NCI-H226 (cell line): ENCODE results near the gene MPV17L2.

Experiments used
- DNase-seq: peaks from one replicate; pipeline ENCODE4 v3.0.0-alpha.2; 2015

The MPV17L2 gene

DNA sequence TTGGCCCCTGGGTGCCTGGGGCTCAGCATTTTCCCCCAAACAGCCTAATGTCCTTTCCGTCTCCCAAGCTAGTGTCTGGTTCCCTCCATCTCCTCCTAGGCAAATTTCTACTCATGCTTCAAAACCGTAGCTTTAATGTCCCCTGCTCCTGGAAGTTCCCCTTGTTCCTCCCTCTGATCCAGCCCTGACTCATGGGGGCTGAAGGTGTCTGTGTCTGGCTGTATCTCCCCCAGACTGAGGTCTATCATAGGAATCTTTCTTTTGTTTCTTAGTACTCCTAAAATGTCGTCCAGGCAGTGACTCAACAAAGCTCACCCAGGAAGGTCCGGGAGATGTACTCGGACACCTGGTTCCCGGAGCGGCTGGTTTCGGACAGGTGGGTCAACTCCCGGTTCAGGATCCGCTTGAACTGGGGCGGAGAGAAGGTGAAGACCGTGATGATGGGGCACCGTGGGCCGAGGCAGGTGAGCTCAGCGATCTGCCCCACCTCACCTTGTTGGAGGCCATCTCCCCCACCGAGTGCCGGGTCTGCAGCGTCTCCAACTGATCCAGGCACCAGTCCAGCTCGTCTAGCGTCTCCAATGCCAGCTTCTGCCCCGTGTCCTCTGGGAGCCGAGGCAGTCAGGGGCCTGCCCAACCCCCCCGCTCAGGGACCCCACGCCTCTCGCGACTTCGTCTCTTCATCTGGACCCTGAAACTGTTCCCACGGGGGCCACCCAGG is 27.1 kb downstream of the MPV17L2 start:
- no peak for DNase-seq

DNA sequence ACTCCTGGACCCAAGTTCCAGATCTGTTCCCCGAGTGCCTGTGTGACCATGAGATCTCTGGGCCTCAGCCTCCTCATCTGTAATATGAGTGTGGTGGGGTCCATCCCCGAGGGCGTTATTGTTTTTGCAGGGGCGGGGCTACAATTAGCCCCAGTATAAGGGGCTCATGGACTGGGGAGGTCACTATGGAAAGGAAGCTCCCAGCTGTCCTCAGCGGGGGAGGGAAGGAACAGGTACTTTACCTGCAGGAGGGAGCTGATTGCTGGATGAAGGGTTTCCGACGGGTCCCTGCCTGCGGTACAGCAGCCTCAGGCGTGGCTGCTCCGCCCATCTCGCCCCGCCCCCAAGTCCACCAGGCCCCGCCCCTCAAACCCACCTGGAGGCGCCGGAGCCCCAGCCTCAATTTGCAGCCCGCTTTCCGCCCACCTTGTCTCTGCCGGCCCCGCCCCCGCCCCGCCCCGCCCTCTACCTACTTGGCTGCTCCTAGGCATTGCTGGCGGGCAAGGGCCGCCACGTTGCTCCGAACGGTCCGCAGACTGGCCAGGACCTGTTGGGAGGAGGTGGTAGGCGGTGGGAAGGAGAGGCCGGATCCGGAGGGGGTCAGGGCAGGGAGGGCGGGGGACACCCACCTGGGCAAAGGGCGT is 27.7 kb downstream of the MPV17L2 start:
- DNase-seq: no peak

DNA sequence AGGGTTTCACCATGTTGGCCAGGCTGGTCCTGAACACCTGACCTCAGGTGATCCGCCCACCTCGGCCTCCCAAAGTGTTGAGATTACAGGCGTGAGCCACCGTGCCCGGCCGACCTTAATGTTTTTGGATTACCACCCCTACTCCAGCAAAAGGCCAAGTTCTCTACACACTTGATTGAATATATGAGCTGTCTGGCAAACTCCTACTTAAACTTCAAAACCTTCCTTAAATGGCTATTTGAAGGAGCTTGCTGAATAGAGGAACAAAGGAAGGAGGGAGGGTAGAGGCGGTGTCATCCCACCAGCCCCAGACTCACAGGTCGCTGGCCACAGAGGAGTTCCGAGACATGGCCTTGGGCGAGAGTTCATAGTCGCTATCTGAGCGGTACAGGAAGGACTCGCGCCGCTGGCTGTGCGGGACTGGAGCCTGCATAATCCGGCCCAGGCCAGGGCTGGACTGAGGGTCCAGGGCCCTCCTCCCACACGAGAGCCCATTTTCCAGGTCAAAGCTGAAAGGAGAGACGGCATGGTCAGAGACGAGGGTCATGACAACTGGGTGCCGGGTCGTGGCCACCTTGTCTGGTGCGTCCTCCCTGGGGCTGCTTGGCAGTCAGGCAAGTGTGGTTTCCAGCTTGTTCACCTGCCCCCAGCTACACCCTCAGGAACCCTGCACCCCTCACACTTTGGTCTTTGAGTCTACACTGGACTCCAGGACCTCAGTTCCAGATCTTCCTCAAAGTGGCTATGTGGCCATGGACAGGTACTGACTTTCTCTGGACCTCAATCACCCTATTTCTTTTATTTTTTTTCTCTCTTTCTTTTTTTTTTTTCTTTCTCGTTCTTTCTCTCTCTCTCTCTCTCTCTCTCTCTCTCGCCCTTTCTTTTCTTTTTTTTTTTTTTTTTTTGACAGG is 29.1 kb downstream of the MPV17L2 start:
- DNase-seq: no peak

DNA sequence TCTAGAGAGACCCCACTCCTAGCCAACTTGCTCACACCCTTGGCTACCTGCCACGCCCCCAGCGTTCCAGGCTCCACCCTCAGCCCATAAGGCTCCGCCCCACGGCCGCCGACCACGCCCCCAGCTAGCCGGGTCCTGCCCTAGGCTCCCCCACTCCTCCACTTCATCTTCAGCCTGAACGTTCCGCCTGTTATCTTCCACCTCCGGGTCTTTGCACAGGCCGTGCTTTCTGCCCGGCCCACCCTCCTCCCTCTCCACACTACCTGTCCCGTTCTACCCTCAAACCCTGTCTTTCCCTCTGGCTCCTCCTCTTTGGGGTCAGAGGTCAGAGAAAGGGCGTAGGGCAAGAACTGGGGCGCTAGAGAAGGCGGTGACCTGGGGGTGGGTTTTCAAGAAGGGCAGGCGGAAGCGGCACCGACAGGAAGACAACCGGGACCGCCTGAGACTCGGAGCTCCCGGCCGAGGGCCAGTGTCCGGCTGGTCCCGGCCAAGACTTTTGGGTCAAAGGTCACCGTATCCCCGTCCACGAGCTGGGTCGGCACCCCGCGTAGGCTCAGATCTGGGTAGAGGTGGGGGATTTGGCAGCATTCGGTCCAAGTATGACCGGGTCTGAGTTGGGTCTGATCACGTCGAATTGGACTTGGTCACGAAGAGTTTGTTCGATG is 31.0 kb downstream of the MPV17L2 start:
- peak; percentile 65 for DNase-seq

DNA sequence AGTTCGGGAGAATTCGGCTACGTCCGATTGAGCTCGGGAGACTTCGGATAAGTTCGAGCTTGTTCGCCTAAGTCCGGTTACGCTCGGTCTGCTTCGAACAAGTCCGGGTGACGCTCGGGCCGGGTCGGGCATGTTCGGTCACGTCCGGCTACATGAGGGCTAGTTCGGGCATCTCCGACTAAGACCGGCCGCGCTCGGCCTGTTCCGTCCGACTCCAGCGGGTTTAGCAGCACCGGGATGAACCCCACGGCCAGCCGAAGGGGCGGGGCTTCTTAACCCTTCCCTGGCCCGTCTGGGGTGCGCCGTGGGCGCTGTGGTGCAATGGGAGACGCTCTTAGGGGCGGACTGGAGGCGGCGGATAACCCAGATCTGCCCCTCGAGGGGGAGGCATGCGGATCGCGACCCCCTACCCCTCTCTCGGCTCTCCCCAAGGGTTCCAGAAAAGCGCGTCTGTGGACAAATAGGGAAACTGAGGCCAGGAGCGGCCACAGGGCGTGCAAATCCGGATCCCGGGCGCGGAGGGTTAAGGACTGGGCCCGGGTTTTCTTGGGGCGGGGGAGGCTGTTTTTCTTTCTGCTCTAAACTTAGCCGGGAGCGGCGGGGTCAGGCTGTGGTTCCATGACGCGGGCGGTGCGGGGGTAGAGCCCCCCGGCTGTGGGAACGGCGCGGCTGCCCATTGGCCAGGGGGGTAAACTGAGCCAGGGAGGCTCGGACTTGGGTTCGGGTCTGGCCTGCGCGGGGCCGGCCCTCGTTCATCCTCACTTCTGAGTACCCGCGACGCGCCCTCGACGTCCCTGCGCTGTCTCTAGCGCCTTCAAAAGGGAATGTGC is 31.7 kb downstream of the MPV17L2 start:
- peak; percentile 94 for DNase-seq

DNA sequence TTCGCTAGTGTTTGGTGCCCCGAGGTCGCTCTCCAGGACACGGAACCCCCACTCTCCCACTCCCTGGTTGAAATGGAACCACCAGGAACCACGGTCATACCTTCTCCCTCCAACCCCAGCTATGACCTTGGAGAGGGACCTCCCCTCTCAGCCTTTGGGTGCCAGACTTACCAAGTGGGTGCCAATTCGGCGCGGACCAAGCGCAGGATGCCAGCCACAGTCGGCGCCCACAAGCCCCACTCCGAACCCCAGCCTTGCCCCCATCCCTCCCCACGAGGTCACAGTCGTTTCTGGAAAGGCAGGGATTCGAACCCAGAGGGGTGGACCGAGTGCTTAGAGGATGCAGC is 32.3 kb downstream of the MPV17L2 start:
- no peak for DNase-seq

DNA sequence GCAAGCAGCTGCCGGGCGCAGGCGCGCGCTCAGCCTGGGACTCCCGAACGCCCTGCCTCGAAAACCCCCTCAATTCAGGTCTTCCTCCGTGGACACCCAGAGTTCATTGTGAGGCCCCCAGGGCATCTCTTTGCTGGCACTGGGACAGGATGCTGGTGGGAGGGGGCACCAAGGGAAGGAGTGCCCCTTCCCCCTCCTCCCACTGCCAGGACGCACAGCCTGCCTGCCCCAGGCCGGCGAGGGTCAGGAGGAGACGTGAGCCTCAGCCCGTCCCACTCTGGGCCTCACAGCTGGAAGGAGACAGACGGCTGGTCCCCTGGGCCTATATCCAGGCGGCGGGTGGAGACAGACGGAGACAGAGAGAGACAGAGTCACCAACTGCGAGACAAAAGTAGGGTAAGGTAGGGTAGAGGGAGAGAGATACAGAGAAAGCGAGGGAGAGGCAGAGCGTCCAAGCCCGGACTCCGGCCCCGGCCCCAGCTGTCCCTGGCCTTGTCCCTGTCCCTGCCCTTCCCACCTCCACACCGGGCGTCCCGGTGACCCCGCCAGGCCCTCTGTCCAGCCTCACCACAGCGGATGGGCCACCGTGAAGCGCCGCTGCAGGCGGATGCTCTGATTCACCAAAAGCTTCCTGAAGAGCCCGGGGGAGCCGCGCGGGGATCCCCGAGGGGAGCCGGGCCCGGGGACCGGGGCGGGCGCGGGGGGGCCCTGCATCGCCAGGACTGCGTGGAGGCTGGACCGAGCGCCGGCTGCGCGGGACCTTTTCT is 32.9 kb downstream of the MPV17L2 start, which contains the start of gene PDE4C:
Gene PDE4C, minus strand, starts transcription at position 737 of the 767 bp plus-strand sequence. Its CDS starts 23 bp downstream, at position 714.
- DNase-seq: no peak

DNA sequence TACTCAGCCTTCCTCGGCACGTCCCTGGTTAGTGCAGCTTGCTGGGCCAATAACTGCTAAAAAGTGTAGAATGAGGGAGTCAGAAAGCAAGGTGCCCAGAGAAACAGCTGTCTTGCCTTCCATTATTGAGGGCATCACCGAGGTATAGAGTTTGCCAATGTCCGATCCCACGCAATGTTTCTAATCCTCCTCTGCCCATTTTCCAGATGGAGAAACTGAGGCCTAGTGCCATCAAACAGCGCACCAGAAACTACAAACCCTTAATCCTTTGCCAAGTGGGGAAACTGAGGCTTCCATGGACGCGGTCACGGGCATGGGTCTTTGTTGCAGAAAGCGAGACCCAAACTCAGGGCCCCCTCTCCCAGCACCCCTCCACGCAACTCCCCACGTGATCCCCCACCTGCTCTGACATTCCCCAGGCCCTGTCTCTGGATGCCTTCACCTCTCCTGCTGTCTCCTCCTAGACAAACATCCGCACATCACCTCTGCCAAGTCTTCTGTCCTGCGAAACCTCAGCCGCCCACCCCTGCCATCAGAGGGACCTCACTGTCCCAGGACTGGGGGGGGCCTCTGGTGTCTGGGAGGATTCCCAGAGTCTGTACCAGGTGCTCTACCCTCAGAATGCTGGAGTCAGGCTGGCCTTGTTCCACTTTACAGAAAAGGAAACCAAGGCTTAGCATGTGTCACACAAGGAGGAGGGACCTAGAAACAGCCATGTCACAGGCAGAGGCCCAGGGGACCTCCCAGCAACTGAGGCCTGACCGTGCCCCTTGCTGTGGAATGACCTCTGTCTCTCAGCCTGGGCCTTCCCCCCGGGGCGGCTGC is 34.1 kb downstream of the MPV17L2 start:
- no peak for DNase-seq

DNA sequence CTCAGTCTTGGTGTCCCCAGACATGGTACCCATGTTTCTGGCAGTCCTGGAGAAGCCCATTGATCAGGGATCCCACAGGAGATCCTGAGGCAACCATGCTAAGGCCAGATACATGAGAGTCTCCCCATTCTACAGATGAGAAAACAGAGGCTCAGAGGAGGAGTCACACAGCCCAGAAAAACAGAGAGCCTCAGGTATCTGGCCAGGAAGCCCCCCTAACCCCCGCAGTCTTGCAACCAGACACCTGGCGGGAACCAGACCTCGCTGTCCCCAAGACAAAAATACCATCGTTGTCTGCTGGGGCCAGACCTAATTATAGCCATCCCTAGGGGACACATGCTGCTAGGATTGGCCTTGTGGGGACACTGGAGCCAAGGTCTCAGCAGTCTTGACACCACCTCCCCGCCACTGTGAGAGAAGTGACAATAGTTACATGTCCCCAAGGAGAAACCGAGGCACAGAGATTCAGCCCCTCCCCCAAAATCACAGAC is 34.8 kb downstream of the MPV17L2 start:
- DNase-seq: no peak

DNA sequence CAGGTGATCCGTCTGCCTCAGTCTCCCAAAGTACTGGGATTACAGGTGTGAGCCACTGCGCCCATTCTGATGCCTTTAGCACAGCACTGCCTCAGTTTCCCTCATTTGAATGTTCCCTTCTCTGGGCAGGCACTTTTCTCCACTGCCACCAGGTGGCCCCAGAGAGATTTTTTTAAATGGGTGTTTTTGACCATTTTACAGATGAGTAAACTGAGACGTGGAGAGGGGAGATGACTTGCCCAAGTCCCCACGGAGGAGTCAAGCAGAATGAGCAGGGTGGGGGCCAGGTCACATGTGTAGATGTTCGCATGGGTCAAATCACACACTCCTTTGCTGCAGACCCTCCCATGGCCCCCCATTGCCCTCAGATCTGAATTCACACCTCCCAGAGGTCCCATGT is 36.5 kb downstream of the MPV17L2 start:
- DNase-seq: no peak

DNA sequence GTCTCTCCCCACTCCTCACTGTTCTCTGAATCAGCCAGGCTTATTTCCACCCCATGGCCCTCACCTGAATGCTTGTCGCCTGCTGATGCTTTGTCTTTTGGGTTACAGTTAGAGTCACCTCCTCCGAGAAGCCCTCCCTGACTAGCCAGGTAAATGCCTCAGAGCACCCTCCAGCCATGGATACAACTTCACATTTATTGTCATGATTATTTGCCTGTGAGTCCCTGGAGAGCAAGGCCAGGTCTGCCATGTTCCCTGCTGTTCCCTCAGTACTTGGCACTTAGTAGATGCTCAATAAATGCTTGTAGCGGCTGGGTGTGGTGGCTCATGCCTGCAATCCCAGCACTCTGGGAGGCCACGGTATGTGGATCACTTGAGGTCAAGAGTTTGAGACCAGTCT is 36.9 kb downstream of the MPV17L2 start:
- no peak for DNase-seq

DNA sequence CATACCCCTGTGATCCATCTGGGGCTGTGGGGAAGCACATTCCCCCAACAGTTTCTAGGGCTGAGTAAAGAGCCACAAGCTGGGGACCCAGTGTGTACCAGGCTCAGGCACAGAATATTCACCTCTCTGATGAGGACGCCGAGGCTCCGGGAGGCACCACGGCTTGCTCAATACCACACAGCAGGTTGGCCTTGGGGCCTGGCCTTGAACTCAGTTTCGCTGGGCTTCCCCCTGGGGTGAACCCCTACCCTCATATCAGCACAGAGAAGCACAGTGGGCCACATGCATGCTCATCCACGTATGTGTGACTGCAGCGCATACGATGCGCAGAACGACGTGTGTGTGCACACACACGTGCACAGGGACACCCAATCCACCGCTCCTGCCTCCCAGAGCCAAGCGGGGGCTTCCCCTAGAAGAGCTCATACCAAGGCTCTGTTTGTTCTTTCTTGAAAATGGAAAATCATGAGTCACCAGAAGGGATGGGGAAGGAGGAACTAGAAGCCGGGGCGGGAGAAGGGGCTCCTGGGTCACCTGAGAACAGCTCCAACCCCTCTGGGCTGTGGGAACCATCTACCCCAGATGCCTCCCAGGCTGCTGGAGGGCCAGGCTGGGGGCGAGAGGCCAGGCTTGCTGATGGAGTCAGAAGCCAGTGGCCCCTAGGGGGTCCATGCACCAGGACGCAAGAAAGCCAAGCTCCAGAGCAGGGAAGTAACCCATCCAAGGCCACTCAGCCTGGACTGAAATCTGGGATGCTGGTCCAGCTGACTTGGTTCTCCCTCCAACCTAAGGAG is 38.1 kb downstream of the MPV17L2 start:
- peak; percentile 43 for DNase-seq

DNA sequence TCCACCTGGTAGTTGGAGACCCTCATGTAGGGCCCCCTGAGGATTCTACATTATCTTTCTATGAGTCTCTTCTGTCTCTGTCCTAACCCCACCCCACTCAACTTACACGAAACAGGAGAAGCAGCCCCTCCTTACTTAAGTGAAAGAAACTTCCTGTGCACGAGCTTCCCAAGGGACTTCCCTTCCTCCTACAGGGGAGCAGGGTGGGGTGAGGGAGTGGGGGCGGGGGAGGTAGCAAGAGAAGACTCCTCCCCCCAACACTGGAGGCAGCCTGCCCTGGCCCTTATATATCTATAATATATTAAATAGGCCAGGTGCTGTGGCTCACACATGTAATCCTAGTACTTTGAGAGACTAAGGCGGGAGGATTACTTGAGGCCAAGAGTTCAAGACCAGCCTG is 38.8 kb downstream of the MPV17L2 start:
- DNase-seq: no peak

DNA sequence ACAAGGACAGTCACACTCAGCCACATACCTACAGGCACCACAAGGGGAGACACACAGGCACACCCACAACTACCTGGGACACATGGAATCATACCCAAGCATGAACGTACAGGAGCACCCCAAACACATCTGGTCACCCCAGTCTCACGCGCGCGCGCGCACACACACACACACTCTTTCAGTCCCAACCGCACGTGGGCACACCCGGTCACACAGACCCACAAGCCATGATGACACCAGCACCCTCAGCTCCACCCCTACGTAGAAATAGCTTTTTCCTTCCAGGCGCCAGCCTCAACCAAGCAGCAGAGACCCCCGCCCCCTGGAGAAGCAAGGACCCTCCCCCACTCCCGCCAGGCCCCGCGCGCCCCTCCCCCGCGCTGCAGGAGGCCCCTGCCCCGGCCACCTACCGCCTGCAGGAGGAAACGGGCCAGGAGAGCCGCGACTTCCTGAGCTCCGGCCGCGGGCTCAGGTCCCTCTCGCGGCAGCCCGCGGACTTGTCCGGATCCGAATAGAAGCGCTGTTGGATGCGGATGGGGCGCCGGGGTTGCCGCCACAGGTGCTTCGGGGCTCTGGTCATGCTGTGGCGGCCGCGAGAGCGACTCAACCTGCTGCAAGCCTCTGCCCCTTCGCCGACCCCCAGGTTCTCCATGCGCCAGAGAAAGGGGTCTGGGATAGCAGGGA is 39.7 kb downstream of the MPV17L2 start:
- DNase-seq: peak; percentile 14

DNA sequence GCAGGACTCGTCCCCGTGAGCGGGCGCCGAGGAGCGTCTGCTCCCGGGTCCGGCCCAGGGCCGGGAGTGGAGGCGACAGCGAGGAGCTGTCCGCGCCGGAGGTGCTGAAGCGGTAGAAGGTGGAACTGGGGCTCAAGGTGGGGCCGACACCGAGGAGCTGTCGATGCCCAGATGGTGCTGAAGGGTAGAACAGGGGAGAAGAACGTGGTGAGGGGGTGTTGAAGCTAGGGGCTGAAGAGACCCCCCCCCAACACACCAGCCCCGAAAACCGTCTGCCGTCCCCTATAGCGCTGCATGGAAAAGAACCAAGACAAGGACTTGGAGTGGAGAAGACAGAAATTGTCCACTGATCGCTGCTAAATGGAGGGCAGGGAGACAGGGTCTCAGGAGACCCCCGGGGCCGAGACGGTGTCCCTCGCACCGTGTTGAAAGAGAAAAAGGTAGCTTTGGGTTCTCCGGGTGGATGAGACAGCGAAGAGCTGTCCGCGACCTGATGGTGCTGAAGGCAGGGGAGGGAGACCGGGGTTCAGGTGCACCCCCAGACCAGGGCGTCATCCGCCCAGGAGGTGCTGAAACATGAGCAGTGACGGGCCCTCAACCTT is 40.3 kb downstream of the MPV17L2 start:
- peak; percentile 58 for DNase-seq

DNA sequence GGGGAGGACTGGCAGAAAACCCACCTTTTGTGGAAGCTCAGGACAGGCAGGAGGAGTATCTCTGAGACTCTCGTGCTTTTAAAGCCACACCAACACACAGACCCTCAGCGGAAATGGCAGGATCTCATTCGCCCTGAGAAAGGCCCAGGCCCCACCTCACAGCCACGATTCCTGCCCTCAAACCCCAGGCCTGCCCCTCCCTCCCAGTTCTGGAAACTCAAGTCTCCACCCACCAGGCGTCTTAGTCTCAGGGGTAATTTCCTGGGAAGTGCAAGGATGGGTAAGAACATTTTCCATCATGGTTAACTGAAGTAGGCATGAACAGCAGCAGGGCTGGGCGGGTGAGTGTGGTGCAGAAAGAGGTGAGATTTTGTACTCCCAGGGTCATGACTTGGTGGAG is 41.2 kb downstream of the MPV17L2 start:
- no peak for DNase-seq

DNA sequence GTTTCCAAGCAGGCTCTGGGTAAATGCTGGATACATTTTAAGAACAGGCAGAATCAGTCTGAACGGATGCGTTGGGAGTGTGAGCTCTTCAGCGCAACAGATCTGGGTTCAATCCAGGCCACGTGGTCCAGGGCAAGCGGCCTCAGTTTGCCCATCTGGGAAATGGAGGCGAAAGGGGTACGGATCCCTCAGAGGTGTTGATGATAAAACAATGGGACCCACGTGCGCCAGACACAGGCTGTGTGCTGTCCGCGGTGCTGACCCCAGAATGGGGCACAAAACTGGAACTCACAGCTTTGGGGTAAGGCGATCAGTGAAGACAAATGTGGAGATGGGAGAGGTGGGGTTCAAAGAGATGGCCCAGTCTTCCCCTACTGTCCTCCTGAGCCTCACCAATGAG is 46.3 kb downstream of the MPV17L2 start:
- DNase-seq: no peak

DNA sequence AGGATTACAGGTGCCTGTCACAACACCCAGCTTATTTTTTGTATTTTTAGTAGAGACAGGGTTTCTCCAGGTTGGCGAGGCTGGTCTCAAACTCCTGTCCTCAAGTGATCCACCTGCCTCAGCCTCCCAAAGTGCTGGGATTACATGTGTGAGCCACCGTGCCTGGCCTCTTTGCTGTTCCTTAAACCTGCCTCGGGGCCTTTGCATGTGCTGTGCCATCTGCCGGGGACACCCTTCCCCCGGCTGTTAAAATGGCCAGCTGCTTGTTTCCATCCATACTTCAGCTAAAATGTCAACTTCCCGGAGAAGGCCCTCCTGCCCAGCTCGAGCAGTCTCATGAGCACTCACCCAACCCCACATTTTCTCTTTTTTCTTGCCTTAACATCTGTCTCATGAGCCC is 52.3 kb downstream of the MPV17L2 start:
- no peak for DNase-seq
